GM21526 (cell line): ENCODE results near the gene FOXD4.
"Not testable (repeated sequence)": the region's sequence is repeated elsewhere in the genome, so short reads cannot be mapped to it uniquely, and the experiment has no call there.

ENCODE experiments used
- ATAC-seq: cut with Tn5 transposase; IDR thresholded peaks from one replicate; pipeline ENCODE4 v1.9.1; 2021; ENCODE audit warnings: moderate library complexity; ENCODE audit not compliant: unreplicated experiment, low FRiP score

FOXD4 gene

GRCh38 chr9:94323-94722, 23.9 kb downstream of the FOXD4 start:
- ATAC-seq = not testable (repeated sequence)

- not testable (repeated sequence) for ATAC-seq
Measured at GRCh38 chr9:93909-94308, 24.3 kb downstream of the FOXD4 start.

GRCh38 chr9:90851-91250, 27.4 kb downstream of the FOXD4 start:
- ATAC-seq = not testable (repeated sequence)

- ATAC-seq = peak; percentile 65
Measured at GRCh38 chr9:88396-89037, 29.7 kb downstream of the FOXD4 start.

- not testable (repeated sequence) for ATAC-seq
Measured at GRCh38 chr9:87860-88259, 30.4 kb downstream of the FOXD4 start.

- not testable (repeated sequence) for ATAC-seq
Measured at GRCh38 chr9:87105-87504, 31.1 kb downstream of the FOXD4 start.

GRCh38 chr9:86697-87096, 31.5 kb downstream of the FOXD4 start:
- ATAC-seq = not testable (repeated sequence)

GRCh38 chr9:82932-83689, 35.1 kb downstream of the FOXD4 start:
- ATAC-seq = not testable (repeated sequence)

- not testable (repeated sequence) for ATAC-seq
Measured at GRCh38 chr9:78333-78732, 39.9 kb downstream of the FOXD4 start.

GRCh38 chr9:76389-76788, 41.8 kb downstream of the FOXD4 start:
- not testable (repeated sequence) for ATAC-seq

GRCh38 chr9:73900-74525, 44.2 kb downstream of the FOXD4 start:
- not testable (repeated sequence) for ATAC-seq

GRCh38 chr9:73076-73899, 44.9 kb downstream of the FOXD4 start:
- not testable (repeated sequence) for ATAC-seq
